ENCODE results near the gene TPP2. TPM values are rescaled to one million over a fixed set of nuclear protein-coding genes. Genes with fewer than 3 reads are reported as not detected.

Gene TPP2
- total RNA-seq, 1 donor from 2014 or later, result 44.9 TPM

DNA sequence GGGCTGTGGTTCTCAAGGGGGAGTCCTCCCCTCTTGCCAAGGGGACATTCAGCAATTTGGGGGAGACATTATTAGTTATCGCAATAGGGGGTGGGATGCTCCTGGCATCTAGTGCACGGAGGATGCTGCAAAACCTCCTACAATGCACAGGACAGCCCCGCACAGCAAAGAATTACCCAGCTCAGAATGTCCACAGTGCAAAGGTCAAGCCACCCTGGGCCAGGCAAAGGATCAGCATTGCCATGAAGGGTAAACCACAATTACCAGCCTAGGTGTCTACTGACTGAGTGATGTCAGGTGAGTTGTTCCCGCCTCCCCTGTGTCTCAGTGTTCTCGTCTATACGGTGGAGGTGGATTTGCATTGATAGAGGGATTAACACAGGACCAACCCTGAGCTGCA lies 100.5 kb downstream of the TPP2 start:
- Mint-ChIP-seq H3K4me3 (ENCODE audit: unreplicated experiment) (no peak overlapping the region), H3K9me3 (ENCODE audit: unreplicated experiment) (no peaks in the 10 kb centered on the region), H3K4me1 (ENCODE audit: unreplicated experiment) (peaks cover 41% of the 10 kb centered on the region), H3K27me3 (ENCODE audit: unreplicated experiment) (peaks cover 16% of the 10 kb centered on the region), H3K27ac (ENCODE audit: unreplicated experiment) (no peak overlapping the region), H3K36me3 (ENCODE audit: unreplicated experiment) (peaks cover 5% of the 10 kb centered on the region)
- no peak for DNase-seq (ENCODE audit: extremely low spot score, unreplicated experiment)
- no peak for TF ChIP-seq CTCF (IDR thresholded peaks at IDR 0.05)

GRCh38 chr13:102697929-102698648 lies 101.3 kb downstream of the TPP2 start:
- no peak for DNase-seq (ENCODE audit: extremely low spot score, unreplicated experiment)
- no peak overlapping the region for H3K27ac Mint-ChIP-seq (ENCODE audit: unreplicated experiment)
- no peak overlapping the region for H3K4me3 Mint-ChIP-seq (ENCODE audit: unreplicated experiment)
- H3K27me3 Mint-ChIP-seq (ENCODE audit: unreplicated experiment), result peaks cover 16% of the 10 kb centered on the region
- no peak for TF ChIP-seq CTCF (IDR thresholded peaks at IDR 0.05)
- no peaks in the 10 kb centered on the region for H3K9me3 Mint-ChIP-seq (ENCODE audit: unreplicated experiment)
- H3K4me1 Mint-ChIP-seq (ENCODE audit: unreplicated experiment), result peaks cover 46% of the 10 kb centered on the region
- peaks cover 5% of the 10 kb centered on the region for H3K36me3 Mint-ChIP-seq (ENCODE audit: unreplicated experiment)

- Mint-ChIP-seq H3K9me3 (ENCODE audit: unreplicated experiment) (no peaks in the 10 kb centered on the region), H3K4me1 (ENCODE audit: unreplicated experiment) (peaks cover 50% of the 10 kb centered on the region), H3K36me3 (ENCODE audit: unreplicated experiment) (peaks cover 5% of the 10 kb centered on the region), H3K27me3 (ENCODE audit: unreplicated experiment) (peaks cover 16% of the 10 kb centered on the region), H3K4me3 (ENCODE audit: unreplicated experiment) (no peak overlapping the region), H3K27ac (ENCODE audit: unreplicated experiment) (no peak overlapping the region)
- DNase-seq (ENCODE audit: extremely low spot score, unreplicated experiment), result no peak
- no peak for TF ChIP-seq CTCF (IDR thresholded peaks at IDR 0.05)
Measured at GRCh38 chr13:102698649-102698980, 101.8 kb downstream of the TPP2 start.

DNA sequence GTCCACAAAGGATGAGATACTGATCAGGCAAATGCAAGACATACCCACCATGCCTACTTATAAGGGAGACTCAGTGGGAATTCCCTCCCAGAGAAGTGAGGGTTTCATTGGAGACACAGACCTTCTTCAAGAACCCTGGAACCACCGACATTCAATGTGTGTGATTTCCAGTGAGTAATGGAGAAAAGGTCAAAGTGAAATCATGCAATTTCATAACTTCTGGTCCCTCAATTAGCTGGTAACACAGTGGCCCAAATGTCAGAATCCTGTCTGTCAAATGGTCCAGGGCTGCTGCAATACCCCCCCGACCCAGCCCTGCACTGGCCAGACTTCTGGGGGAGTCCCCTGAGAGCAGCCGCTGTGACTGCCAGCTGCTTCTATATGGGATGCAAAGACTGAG lies 102.7 kb downstream of the TPP2 start:
- Mint-ChIP-seq H3K9me3 (ENCODE audit: unreplicated experiment) (no peaks in the 10 kb centered on the region), H3K4me3 (ENCODE audit: unreplicated experiment) (no peak overlapping the region), H3K27ac (ENCODE audit: unreplicated experiment) (peak overlapping the region; percentile 93), H3K4me1 (ENCODE audit: unreplicated experiment) (peaks cover 52% of the 10 kb centered on the region), H3K36me3 (ENCODE audit: unreplicated experiment) (peaks cover 5% of the 10 kb centered on the region), H3K27me3 (ENCODE audit: unreplicated experiment) (peaks cover 14% of the 10 kb centered on the region)
- TF ChIP-seq CTCF (IDR thresholded peaks at IDR 0.05), result no peak
- no peak for DNase-seq (ENCODE audit: extremely low spot score, unreplicated experiment)

DNA sequence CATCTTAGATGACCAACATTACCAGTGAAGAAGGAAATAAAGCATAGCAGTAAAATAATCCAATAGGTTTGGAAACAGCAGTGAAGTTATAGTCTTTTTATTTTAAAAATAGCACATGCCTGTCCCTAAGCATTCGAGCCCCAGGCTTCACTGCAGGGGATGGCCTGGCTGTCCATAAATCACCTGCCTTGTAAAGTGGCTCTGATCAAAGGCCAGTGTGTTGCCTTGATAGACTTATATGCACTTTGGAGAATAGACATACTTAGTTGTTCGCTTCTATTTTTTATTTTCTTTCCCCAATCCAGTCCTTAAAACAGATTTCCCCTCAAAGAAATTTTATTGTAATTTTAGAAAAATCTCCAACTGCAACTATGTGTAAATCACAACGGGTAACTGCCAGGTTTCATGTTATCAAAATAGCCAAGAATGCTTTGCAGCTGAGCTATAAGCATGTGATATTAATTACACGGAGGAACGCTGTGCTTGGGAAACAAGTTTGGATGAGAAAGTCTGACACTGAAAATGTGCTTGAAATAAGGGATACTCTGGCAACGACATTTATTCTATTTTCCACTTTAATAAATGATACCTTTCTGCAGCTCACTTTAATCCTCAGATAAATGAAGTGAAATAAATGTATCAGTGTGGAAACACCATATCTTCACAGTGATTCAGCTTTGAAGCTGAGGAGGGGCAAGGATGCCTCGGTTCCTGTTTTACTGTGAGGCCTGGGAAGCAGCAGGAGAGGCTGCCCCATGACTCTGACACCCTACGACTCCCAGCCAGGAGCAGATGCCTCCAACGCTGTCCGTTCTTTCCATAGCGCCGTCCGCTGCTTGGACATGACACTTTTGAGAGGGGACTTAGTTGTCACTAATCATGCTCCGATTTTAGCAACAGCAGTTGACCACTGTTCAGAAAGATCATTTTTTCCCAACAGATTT lies 103.6 kb downstream of the TPP2 start:
- no peaks in the 10 kb centered on the region for H3K36me3 Mint-ChIP-seq (ENCODE audit: unreplicated experiment)
- H3K27ac Mint-ChIP-seq (ENCODE audit: unreplicated experiment), result peak overlapping the region; percentile 93
- DNase-seq (ENCODE audit: extremely low spot score, unreplicated experiment), result no peak
- peak overlapping the region; percentile 2 for H3K4me3 Mint-ChIP-seq (ENCODE audit: unreplicated experiment)
- peaks cover 7% of the 10 kb centered on the region for H3K27me3 Mint-ChIP-seq (ENCODE audit: unreplicated experiment)
- H3K9me3 Mint-ChIP-seq (ENCODE audit: unreplicated experiment), result no peaks in the 10 kb centered on the region
- TF ChIP-seq CTCF (IDR thresholded peaks at IDR 0.05), result no peak
- peaks cover 61% of the 10 kb centered on the region for H3K4me1 Mint-ChIP-seq (ENCODE audit: unreplicated experiment)
